GM18858 (cell line): ENCODE data around the gene ARL11.

ENCODE experiments used
- ATAC-seq: cut with Tn5 transposase; IDR thresholded peaks from one replicate; pipeline ENCODE4 v1.9.1; 2021; ENCODE audit not compliant: unreplicated experiment

The ARL11 gene

DNA sequence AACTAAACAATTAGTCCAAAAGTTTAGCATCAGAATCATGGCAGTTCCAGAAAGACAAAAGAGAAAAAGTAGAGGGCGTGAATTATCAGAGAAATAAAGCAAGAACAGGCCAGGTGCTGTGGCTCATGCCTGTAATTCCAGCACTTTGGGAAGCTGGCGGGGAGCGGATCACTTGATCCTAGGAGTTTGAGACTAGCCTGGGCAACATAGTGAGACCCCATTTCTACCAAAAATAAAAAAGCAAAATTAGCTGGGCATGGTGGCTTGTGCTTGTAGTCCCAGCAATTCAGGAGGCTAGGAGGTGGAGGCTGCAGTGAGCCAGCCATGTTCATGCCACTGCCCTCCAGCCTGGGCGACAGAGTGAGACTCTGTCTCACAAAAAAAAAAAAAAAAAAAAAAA lies 18.4 kb downstream of the ARL11 start:
- ATAC-seq, result no peak

DNA sequence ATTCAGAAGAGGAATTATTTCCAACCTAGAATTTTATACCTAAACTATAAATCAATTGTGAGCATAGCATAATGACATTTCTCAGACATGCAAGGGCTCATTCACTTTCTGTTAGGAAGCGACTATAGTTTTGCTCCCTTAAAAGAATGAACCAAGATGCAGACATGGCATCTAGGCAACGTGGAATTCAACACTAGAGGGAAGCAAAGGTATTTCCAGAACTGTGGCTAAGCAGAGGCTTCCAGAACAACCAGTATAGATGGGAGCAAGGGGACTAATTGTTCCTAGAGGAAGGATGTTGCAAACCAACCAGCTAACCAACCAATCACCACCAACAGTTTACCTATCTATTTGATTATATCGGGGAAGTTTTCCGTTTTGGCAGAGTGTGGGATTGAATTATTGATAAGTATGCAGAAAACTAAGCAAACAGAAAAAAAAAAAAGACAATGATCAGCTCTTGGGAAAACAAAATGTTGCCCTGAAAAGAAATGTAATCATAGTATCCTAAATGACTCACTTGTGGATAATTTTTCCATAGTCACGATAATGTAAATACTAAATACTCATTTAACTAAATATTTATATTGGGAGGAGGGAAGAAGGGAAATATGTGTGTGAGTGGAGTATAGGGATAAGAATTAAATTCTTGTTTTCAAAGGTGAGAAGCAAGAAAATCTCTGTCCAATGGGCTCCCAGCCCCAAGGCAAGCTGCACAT lies 21.1 kb downstream of the ARL11 start:
- ATAC-seq, result no peak

DNA sequence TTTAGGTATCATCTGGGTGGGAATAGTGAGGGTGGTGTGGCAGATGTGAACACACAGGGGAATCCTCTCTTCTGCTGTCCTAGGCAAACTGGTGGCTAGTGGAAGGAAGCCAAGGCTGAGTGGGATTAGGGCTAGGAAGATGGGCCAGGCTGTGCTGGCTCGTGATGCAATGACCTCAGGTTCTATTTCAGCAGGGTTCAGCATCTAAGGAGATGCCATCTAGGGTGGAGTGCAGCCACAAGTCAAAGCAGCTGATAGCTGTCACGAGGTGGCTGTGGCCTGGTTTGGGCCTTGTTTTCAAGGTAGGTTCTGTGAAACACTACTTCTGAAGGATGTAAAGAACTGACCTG lies 21.6 kb downstream of the ARL11 start:
- no peak for ATAC-seq

DNA sequence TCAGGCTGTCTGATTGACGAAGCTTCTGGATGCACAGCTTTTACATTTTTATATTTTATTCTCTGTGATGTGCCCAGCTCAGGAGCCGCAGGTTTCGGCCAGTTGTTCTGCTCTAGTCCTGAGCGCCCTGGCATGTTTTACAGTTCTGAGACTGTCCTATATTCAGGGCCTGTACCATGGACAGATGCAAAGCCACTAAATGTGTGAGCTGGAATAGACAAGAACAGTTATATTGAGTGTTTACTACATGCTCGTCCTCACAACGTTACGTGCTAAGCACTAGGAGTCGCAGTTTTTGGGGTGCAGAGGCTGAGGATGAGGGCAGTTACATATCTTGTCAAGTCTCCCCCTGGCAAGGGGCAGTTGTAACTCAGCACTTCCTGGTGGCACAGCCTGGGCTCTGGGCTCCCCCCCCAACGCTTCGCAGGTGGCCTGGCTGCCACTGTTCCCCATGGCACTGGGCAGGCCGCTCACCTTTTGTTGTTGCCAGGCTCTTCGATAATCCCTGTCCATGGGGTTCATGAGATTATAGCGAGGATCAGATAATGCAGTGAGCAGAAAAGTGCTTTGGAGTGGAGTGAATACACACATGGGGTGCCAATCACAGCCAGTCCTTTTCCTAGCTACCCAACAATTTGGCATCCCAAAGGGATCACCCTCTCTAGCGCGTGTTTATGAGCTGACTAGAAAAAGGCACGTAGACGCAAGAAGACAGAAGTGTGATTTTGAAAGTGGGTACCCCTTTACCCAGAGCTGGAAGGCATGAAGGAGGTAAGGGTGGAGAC lies 23.5 kb downstream of the ARL11 start:
- no peak for ATAC-seq

DNA sequence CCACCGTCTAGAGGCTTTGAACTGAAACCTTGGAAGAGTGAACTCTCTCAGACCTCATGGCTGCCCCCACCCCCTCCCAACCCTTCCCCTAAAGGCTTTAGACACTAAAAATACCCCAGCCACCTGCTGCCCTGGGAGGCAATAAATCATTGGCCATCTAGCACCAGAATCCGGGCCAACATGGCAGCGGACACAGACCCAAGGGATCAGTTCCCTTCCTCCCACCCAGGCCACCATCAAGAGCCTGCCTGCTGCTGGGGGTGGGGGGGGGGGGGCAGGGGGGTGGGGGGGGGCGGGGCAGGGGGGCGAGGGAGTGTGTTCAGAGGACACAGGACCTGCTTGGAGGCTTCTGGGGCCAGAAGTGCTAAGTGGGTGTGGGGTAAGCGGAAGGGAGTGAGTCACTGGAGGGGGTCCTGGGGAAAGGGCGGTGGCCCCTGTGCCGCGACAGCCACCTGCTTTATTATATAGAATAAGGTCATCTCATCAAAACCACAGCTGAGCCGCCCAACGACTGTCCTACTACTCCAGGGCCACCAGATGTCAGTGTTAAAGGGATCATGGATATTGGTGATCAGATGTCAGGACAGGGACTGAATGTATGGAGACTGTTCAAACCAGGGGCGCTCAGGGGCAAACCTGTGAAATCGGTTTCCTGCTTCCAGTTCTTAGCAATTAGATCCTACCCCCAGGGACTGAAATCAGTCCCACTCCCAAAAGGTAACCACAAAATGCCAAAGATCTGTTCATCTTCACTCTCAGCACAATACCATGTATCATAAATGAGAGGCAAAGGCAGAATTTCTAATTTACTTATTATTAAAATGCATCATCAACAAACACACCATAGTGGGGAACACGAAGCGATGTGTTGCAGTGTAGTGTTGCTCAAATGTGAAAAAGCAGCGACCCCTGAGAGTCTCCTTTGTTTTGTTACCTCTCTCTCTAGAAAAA lies 24.3 kb downstream of the ARL11 start:
- no peak for ATAC-seq

DNA sequence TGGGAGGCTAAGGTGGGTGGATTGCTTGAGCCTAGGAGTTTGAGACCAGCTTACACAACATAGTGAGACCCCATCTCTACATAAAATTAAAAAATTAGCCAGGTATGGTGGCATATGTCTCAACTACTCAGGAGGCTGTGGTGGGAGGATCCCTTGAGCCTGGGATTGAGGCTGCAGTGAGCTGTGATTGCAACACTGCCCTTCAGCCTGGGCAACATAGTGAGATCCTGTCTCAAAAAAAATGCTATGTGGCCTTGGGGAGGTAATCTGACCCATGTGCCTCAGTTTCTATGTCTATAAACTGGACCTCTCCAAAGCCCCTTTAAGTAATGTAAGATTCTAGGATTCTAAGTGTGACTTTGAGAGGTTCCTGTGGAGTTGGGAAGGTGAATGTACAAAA lies 25.2 kb downstream of the ARL11 start:
- no peak for ATAC-seq

DNA sequence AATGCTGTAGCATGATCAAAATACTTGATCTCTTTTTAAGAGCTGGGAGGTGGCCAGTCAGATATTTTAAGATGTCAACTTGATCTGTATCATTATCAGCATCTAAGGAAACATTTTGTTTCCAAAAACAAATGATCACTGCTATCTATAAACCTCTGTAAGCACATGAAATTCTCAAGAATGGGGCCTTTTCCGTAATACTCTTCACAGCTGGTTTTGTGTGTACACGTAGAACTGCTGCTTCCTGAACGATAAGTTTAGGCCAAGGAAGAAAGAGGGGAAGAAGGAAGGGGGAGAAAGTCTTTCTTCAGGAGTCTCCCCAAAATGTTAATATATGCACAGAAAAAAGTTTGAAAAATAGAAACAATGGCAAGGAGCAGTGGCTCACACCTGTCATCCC lies 25.7 kb downstream of the ARL11 start:
- ATAC-seq, result no peak

DNA sequence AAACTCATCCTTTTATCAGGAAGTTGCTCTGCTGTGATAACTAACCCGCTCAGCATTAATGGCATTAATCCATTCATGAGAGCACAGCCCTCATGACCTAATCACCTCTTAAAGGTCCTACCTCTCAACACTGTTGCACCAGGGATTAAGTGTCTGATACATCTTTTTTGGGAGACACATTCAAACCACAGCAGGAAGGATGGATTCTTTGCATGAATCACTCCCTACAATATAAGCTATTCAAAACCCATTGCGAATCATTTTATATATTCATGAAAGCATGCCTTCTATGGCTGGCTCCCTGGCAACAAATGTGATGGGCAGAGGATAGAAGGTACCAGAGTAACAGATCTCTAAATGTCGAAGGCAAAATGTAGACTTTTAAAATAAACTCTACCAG lies 27.6 kb downstream of the ARL11 start:
- no peak for ATAC-seq

DNA sequence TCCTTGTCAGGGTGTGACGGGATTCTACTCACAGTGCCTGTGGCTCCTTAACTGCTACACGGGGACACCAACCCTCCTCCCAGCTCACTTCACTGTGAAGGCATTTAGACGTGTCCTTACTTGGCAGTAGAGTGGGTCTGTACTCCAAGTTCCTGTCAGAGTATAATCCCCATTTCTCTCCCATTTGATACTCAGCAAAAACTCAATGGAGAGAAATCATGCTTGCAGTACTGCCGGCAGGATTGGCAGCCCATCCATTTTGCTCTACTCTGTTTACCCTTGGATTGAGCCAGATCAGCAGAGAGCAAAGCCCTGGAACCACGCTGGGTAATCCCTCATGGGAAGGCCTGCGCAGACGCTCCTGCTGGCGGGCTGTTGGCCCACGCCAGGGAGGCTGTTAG lies 28.9 kb downstream of the ARL11 start:
- no peak for ATAC-seq

DNA sequence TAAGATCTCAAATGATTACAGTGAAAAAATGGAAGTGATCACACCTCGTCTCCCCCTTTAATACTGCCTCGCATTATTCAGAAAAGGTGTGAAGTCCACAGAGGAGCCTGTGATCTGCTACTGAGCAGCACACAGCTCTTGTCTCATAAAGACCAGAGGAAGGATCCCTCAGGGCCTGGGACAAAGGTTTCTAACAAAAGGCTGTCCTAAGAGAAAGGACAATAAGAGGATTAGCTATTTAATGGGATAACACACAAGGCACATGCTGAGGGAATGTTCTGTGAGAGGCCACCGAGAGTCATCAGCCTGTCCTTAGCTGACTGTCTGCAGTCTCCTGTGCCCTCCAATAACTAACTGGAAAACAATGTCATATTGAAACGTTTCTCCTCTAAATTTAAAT lies 36.3 kb downstream of the ARL11 start:
- no peak for ATAC-seq

DNA sequence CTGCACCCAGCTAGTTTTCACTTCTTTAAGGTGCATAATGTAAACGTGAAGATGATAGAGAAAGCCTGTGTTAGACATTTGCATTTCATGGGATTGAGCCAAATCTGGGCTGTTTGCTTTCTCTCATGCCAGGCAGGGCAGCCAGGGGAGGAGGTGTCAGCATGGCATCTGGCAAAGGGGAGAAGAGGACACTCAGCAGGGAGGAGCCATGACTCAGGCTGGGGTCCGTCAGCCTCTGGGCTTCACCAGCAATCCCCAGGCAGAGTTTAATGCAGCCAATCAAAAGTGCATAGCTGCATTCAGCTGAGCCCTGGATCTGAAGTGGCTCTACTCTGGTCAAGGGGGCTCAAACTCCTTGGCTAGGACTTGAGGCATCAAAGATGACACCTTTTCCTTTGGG lies 39.5 kb downstream of the ARL11 start:
- no peak for ATAC-seq

DNA sequence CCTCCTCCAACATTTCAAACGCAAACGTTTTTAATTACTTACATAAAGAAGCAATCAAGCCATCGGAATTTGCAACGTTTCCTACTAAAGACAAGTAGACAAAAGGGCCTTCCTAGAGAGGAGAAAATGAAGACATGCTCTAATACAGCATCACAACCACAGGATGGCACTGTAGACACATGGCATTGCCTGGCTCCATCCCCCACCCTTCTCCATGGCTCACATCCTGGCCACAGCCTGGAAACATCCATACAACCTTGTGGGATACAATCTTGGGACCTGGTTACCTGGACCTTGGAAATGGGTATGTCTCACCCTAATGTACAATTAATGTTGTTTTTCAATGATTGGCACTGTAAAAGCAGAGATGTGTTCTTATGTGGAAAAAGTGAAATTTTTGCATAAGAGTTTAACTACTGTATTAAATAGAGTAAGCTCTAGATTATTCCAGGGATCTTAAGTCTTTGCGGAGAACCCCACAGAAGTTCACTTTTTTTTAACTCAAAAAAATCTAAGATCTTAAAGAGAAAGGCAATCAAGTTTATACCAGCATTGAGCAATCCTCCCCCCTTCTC lies 41.5 kb downstream of the ARL11 start:
- no peak for ATAC-seq

DNA sequence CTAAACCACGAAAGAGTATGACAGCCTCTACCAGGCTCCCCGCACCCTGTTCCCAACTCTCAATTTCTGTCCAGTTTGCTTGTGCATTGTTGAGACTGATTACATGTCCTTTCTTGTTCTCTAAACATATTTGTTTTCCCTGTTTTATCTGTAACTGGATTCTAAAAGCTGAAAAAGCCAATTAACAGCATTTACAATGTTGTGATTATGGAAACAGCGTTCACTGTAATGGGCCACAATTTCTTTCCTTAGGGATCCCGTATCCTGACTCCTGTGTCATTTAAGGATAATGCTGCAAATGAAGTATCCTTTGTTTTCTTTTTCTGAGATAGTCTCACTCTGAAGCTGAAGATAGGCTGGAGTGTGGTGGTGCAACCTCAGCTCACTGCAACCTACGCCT lies 42.5 kb downstream of the ARL11 start:
- no peak for ATAC-seq

DNA sequence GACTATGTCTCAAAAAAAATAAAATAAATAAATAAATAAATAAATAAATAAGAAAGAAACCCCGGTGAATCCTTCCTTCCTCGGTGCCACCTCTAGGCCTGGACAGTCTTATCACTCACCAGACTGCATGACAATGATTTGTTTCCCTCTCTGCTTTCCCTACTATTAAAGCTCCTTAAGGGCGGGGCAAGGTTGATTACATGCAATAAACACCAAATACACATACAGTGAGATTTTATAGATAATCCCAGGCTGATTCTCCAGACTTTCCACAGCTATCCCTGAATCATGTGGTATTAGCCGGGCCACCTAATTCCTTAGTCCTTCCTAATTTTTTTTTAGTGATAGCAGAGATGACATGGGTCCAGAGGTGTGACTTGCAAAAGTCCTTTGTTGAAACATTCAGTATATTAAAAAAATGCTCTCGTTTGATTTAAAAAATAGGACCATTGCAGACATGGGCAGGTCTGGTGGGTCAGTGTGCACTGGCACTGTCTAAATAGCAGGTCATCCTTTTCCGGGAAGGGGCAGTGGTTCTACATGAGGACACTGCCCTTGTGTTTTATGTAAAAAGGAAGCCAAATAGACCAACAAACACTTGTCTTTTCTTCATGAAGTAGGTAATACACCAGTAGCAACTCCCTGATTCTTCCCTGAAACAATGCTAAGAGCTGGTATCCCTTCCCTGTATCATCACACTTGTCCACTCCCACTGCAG lies 48.4 kb downstream of the ARL11 start:
- ATAC-seq, result no peak

DNA sequence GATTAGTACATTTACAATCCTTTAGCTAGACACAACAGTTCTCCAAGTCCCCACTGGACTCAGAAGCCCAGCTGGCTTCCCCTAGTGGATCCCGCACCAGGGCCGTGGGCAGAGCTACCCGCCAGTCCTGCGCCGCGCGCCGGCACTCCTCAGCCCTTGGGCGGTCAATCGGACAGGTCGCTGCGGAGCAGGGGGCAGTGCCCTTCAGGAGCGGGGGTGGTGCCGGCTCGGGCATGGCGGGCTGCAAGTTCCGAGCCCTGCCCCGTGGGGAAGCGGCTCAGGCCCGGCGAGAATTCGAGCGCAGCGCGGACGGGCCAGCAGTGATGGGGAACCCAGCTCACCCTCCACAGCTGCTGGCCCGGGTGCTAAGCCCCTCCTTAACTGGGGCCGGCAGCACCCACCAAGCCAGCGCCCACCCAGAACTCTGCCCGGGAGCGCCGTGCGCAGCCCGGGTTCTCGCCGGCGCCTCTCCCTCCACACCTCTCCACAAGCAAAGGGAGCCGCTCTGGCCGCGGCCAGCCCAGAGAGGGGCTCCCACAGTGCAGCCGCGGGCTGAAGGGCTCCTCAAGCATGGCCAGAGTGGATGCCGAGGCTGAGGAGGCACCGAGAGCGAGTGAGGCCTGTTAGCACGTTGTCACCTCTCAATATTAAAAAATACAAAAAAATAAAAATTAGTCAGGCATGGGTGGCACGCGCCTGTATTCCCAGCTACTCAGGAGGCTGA lies 50.0 kb downstream of the ARL11 start:
- no peak for ATAC-seq

DNA sequence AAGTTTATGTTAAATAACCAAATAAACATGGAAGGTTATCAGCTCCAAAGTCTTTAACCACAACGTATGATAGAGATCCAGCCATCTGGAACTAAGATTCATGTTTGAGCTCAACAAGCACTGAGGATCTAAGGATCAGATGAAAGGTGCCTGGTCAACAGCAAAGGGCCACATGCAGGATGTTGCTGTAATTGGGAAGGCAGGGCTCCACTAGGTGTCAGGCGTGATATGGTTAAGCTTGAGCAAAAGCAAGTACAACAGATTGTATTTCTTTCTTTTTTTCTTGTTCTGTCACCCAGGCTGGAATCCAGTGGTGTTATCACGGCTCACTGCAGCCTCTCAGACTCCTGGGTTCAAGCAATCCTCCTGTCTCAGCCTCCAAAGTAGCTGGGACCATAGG lies 50.9 kb downstream of the ARL11 start:
- ATAC-seq, result no peak

DNA sequence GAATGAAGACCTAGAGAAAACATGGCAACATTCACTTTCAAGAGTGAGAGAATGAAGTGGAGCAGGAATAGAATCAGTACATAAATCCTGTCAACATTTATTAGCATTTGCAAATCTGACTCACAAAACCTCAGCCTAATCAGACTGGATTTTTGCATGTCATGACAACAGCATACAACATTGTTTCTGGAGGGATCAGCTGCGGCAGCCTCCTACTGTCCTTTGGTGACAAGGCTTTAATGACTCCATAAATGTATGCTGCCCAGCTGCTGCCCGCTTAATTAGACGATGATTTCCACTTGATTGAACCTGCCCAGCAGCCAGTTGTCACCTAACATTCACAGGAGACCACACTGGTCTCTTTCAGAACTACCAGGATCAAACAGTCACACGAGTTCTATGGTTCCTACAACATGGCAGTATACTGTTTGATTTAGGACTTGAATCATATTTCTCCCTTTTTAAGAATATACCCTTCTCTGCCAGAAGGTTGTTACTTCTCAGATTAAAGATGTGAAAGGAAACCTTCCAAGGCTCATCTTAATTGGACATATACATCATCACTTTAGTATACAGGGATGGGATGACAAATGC lies 53.6 kb downstream of the ARL11 start:
- no peak for ATAC-seq
